Lung microvascular endothelial cell (primary cell): Measurements from ENCODE around the gene CDR2. TPM values are rescaled to one million over a fixed set of nuclear protein-coding genes. Genes with fewer than 3 reads are reported as not detected.
A peak's percentile ranks its signal among the peaks of the same experiment; 100 is the strongest.
"Not testable (repeated sequence)": the region's sequence is repeated elsewhere in the genome, so short reads cannot be mapped to it uniquely, and the experiment has no call there.

Source experiments
- DNase-seq, 2 donors: peaks; one replicate each; pipeline versions ENCODE4 v3.0.0 to v3.0.0-alpha.2; 2010; ENCODE audit warnings: low read depth in 2 of 2
- total RNA-seq: library from RNA; depleted of rRNA; stranded (reverse); fragments of >200 nt; gene quantifications from 2 replicates; pipeline ENCODE4 v1.2.1, GENCODE V29; 2014

The CDR2 gene
- total RNA-seq, 1 donor from 2014 or later: 29.4 TPM

DNA sequence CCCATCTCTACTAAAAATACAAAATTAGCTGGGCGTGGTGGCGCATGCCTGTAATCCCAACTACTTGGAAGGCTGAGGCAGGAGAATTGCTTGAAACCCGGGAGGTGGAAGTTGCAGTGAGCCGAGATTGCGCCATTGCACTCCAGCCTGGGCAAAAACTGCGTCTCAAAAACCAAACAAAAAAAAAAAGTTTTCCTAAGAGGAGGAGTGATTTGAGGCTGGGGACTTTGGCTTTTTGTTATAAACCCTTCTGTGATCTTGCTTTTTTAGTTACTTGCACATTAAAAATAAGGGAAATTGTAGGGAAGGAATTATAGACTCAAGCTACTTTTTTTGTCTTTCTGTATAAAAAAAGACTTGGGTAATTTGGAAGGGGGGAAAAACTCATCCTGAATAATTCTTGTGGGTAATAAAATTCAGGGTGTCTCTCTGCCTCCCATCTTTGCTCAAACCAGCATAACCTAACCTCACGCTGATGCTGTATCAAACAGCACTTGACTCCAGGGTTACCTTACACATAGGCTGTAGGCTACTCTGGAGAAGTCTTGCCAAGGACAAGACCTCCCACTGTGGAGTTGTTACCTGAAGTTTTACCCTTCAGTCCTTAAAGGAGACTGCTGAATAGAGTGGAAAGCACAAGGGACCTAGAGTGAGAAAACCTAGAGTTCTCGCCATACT, 1.7 kb upstream of the CDR2 start:
- DNase-seq: no peak

DNA sequence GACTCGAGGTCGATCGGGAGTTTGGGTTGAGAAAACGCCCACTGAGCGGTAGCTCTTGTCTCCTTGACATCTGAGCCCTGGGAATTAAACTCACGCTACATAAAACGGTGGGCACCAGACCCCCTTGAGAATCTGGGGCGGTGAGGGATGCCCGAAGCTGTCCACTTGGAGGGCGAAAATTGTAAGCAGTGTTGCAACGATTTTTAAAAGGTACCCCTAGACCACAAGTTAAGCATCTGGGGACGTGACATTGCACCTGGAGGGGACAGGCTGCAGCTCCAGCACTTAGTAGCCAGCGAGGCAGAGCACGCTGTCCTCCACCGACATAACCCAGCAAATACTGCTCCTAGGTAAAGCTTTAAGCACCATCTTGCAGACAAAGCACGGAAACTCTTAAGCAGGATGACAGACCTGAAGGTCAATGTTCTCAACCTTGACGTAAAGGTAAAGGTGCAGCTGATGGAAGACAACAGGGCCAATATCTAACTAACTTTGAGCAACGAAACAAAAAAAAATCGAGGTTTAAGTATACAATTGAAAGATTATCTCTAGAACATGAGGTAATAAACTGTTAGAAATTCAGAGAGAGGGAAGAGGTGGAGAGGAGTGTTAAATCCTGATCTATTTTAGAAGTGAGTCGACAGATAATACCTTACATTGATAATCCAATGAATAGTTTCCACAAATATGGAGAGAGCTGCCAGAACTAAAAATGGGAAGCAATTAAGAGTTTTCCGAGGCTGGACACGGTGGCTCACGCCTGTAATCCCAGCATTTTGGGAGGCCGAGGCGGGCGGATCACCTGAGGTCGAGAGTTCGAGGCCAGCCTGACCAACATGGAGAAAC, 921 bp upstream of the CDR2 start:
- DNase-seq: peak; percentile 19 to 20

DNA sequence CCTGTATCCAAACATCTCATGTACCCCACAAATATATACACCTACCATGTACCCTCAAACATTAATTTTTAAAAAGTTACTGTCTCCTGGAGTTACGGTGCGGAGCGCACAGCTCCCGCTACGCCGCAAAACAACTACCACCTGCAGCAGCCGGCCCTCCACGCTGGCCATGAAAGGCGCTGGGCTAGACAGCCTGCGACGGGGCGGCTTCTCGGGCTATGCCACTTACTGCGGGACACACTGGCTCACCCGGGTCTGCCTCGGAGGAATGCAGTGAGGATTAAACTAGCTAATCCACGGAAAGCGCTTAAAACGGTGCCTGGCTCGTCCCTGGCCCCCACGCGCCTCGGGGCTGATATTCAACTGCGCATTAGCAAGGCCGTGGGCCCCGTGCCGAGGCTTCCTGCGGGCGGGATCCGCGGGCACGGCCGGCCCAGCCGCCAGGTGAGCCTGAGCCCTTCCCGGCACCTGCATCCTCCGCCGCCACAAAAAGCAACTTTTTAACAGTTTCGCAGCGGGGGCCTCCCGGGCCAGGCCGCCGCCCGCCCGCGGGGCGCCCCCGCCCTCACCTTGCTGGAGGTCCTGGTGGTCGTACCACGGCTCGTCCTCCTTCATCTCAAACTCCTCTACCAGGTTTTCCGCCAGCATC, 633 bp downstream of the CDR2 start:
- DNase-seq: peak; percentile 36 to 52

DNA sequence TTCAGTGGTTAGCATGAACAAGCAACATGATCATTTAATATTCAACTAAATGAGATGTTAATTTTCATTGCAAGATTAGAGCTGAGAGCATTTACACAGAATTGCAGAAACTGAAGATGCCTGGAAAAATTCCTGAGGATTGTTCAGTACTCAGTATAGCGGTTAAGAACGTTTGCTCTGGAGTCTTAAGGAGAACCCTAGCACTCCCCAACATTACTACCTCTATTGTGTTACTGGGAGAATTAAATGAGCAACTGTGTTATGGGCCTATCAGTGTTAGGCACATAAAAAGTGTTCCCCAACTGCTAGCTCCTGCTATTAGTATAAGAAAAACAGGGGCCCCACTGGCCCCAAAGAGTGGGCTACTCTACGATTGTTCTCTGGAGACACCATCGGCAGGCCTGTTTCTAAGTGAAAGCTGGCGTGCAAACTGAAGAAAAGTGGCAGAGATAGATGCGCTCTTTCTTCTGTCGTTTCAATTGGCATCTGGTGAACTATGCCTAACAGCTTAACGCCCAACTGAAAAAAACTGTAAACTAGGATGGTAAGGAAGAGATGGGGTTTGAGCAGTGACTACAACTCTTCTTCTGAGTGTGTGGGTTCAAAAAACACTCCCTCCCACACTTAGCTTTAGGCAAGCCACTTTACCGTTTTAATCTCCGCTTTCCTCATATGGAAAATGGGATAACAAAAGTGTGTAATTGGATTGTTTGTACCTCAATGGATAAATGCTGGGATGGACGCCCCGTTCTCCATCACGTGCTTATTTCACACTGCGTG, 1.3 kb downstream of the CDR2 start:
- DNase-seq: peak in 1 of 2 donors; percentile 36

DNA sequence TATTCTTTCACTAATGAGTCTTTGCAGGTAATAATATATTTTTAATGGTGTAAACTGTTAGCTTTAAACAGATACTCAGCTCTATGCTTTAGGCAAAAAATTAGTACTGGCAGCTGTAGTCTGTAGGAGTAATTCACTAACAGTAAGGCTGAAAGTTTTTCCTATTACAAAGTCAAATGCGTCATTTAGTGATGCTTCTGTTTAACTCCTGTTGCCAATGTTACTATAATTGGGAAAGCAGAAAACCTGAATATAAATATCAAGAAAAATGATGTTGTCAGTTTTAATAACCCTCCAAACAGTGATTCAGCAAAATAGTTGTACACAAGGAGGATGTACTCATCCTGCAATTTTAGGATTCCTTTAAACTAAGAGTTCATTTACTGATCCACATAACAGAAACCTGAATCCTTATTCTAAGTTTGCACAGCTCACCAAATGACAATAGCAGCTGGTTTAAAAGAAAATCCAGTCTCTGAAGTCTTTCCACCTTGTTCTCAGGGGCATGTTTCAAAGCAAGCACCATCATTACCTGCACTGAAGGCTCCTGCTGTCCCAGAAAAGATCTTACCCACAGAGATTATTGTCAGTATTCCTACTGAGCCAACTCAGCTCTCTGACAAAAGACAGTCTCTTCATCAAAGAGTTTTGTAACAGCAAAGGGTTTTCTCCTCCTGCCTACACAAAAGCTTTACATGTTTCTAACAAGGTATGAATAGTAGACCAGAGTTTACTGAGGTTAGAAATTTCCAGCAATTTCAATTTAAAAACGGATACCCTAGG, 4.2 kb downstream of the CDR2 start:
- peak; percentile 48 to 65 for DNase-seq

DNA sequence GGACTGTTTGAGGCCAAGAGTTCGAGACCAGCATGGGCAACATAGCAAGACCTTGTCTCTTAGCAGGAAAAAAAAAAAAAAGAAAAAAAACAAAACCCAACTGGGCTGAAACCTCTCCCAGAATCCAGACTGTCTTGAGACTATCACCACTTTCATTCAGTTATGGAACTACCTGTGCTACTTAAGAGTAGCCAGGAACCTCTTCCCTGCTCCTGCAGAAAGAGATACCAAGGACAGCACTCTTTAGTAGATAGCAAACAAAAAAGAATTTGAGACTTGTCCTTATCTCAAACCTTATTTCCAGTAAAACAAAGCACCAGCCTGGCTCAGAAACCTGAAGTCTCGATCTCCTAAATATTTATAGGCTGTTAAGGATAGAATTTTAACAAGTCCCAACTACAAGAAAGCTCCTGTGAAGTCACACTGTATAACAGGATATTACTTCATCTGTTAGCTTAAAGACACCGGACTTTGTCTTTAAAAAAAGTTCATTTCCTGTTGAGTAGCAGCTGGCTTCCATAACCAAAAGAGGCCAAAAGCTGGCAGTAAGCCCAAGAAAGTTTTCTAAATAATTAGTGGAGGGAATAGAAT, 5.1 kb downstream of the CDR2 start:
- DNase-seq: peak in 1 of 2 donors; percentile 86

DNA sequence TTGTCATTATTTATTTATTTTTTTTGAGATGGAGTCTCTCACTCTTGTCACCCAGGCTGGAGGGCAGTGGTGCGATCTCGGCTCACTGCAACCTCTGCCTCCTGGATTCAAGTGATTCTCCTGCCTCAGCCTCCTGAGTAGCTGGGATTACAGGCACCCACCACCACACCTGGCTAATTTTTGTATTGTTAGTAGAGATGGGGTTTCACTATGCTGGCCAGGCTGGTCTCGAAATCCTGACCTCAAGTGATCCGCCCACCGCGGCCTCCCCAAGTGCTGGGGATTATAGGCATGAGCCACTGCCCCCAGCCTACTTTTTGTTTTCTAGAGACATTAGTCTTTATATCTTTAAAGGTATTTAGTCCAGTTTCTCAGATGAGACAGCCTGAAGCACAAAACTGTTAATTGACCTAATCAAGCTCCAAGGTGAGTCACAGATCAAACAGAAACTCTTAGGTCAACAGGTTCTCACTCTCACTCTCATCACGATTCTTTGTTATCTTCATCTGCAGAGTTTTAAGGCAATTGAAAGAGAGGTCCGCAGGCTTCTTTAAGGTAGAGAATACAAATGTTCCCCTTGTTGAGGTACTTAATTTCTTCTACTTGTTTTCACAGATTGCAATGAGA, 6.1 kb downstream of the CDR2 start:
- not testable (repeated sequence) for DNase-seq

DNA sequence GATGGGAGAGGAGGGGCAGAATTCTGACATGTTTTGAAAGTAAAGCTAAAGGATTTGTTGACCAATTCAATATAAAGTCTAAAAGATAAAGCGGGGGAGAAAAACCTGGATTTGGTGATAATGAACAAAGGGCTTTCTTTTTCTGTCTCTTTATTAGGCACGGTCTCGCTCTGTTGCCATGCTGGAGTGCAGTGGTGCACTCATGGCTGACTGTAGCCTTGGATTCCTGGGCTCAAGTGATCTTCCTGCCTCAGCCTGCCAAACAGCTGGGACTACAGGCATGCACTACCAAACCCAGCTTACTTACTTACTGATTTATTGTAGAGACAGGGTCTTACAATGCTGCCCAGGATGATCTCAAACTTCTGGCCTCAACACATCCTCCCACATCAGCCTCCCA, 7.5 kb downstream of the CDR2 start:
- no peak for DNase-seq

DNA sequence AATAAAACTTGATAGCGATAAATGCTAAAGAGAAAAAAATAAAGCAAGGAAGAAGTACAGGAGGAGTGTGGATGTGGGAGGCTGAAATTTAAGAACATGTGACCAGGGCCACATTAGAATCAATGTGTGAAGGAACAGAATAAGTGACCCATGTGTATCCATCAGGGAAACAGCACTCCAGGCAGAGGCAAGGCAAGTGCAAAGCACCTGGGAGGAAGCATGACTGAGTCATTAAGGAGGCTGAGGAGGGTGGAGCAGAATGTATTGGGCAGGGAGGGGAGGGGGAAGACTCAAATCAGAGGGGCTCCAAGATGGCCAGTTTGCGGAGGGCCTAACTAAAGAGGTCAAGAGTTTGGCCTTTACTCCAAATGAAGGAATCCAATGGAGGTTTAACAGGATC, 8.0 kb downstream of the CDR2 start:
- no peak for DNase-seq

DNA sequence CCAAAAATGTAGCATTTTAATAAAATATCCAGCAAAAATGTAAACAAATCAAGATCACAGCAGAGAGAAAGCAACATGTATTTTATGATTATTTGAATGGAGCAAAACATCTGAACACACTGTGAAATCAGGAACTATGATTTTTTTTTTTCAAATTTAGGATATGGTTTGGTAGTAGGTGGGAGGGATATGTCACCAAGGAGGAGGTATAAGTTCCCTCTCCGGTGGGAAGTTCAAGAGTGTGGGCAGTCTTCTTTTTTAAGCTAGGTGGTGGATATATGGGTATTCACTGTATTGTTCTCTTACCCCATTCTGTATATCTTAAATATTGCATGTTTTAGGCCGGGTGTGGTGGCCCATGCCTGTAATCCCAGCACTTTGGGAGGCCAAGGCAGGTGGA, 10.2 kb downstream of the CDR2 start:
- DNase-seq: no peak

DNA sequence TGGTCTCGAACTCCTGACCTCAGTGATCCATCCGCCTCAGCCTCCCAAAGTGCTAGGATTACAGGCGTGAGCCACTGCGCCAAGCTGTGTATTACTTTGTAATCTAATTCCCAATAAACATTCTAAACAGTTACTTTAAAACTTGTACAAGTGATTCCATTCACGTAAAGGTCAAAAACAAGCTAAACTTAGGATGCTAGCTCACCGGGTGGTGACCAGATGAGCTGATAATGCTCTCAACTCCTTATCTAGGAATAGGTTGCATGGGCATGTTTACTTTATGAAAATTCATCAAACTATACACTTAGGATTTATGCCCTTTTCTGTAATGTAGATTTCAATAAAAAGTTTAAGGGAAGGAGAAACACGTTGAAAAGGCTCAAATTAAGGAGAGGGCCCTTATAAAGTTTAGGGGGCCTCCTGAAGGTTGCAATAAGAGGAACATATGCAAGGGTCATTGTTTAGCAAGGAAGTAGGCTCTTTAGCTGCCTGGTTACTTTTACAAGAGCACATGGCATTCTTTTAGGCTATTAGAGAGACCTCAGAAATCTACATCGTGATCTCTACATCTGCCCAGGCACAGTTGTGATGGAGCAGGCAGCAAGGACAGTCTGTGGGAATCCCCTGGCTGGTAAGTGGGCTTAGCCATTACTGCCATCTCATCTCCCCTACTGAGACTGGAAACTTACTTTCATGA, 13.3 kb downstream of the CDR2 start:
- no peak for DNase-seq

DNA sequence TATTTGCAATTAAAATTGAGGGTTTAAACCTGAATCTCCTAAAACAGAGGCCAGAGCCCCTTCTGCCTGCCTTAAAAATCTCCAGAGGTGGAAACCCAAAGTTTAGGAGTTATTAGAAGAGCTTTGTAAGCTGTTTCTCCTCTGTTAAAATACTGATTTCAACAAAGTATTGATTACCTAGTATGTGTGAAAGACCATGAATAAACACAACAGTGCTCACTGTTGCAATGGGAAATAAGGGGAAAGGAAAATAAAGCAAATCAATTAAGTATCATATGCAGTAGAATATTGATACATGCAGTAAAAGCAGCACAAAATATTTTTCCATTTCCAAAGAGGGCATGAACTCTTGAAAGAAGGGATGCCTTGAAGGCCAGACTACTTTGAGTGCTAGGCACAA, 14.7 kb downstream of the CDR2 start:
- DNase-seq: no peak

DNA sequence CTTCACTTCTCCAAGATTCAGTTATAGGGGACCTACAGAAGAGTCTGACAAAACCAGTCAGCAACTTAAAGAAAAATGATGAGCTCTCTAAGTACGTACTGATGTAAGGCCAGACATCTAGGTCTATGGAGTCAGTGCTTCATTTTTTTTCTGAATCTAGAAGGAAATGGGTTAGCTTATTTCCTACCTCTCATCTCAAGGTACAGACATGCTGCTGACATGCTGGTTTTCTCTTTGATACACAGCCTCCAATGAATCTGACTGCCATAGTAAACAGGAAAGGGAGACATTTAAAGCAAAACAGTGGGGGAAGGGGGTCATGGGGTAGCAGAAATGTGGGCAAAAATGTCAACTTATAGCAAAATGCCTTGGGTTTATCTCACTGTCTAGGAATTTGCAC, 16.4 kb downstream of the CDR2 start:
- DNase-seq: peak in 1 of 2 donors; percentile 10

DNA sequence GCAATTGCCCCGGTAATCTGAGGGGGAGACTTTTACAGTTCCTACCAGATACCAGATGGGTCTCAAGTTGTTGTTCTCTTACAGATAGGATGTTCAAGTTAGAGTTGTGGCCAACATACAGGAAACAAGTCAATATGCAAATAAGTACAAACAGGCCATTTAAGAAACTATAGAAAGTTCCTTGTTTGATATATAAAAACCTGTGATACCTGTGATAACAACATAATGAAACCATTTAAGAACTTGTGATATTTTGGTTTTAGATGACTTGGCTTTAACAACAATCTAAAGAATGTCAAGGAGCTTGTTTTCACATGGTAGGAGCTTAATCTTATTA, 16.8 kb downstream of the CDR2 start:
- DNase-seq: no peak

DNA sequence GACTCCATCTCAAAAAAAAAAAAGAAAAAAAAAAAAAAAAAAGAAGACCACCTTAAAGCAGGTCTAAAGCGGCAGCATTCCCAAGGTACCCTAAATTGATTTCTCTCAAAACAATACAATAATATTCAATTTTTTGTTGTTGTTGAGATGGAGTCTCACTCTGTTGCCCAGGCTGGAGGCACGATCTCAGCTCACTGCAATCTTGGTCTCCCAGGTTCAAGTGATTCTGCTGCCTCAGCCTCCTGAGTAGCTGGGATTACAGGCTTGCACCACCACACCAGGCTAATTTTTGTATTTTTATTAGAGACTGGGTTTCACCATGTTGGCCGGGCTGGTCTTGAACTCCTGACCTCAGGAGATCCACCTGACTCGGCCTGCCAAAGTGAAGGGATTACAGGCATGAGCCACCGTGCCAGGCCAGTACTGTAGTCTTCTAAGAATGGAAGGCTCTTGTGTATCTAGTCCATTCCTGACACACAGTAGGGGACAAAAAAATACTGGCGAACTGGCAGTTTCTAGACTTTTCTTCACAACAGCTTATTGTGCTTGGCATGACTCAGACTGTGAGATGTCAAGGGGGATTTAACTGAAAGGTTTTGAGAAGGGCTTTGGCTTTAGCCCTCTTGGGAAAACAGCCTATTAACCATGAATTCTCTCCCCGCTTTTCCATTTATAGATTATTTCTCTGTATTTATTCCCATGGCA, 17.3 kb downstream of the CDR2 start:
- no peak for DNase-seq

DNA sequence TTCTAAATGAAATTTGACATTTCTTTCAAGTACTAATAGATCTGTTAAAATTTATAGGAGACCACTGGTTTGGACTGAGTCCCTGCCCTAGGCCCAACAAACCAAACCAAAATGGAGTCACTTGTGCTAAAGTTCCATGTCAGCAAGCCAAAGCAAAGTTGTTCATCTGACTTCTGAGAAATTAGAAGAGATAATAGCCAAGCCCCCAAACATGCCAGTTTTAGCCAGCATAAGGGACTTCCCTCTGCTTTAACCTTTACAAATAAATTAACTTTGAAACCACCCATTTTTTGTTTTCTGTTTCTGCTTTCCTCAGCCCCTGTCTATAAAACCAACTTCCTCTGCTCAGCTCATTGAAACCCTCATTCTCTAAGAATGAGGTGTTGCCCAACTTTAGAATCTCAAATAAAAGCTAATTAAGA, 18.9 kb downstream of the CDR2 start:
- no peak for DNase-seq

DNA sequence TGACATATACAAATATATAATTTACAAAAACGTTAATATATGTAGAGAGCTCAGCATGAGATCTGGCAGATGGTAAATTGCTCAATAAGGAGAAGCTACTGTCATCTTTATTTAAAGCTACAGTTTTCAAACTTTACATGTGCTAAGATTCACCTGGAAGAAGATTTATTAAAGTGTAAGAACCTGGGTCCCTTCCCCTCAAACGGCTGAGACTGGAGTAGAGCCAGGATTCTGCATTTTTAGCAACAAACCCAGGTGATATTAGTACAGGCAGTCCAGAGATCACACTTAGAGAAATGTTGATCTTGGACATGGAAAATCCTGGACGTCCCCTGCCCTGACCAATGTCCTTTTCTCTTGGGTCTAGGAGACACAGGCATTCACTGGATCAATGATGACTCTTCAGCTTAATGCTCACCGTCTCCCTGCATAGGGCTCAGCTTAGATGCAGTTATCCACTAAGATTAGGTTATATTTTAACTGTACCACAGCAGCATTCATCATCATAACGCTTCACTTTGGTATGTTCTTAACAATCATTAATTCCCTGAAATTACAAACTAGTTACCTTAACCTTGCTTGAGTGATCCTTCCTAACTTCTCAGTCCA, 20.4 kb downstream of the CDR2 start:
- DNase-seq: no peak

DNA sequence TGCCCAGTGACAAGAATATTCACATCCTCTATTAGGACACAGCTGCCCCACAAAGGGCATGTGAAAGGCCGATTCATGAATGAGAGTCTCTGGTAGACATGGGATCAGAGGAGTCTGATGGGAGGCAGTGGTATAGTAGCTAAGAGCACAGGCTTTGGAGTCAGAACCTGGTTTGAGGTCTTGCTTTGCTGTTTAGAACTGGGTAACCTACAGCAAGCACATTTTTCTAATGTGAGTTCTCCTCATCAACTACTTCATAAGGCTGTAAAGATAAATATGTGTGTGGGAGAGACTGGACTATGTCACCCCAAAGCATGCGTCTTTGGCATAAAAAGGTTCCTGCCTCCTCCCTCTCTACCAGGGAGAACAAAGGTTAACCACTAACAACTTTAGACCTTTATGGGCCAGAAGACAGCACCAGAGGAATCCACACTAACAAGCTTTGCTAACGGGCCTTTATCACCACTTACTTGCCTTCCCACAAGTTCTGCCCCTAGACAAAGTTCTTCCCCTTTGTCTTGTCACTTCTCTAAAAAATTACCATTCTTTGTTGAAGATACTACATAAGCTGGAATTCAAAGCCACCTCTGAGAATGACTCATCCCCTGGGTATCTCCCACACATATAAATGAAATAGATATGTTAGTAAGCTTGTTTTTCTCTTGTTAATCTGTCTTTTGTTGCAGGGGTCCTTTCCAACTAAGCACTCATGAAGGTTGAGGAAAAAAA, 21.1 kb downstream of the CDR2 start:
- DNase-seq: peak; percentile 43 to 69
